A673 (cell line): Measurements from ENCODE around the gene OSTF1. TPM values are rescaled to one million over a fixed set of nuclear protein-coding genes. Genes with fewer than 3 reads are reported as not detected.

Experiments used
- BruUV-seq: library from RNA; stranded (reverse); fragments of 400-500 nt; replicated peaks from 2 replicates; lab custom pipeline; 2021; lab: Mats Ljungman, UMichigan
- CTCF ChIA-PET: fragments of 300-600 bp; sonication (Branson Sonifier 250); formaldehyde crosslinking; loops from one replicate; lab custom pipeline; 2022; ENCODE audit warnings: antibody characterized with exemption; lab: Charles Lee
- POLR2A ChIA-PET: fragments of 300-600 bp; sonication (Branson Sonifier 250); formaldehyde crosslinking; loops from one replicate; lab custom pipeline; 2022; ENCODE audit warnings: antibody characterized with exemption; ENCODE audit not compliant: low non-redundant PET; lab: Charles Lee
- DNase-seq: peaks from one replicate; pipeline ENCODE4 v3.0.0-alpha.2; 2015; ENCODE audit warnings: low spot score
- H3K27ac ChIP-seq: fragments of 200-600 bp; sonication (generic); 2 replicates; pipeline ENCODE4 v1.5.1; 2016; ENCODE audit warnings: mixed run types, low read depth, mild to moderate bottlenecking, mixed read lengths, antibody characterized with exemption, low read length; ENCODE audit not compliant: poor library complexity, severe bottlenecking
- H3K27me3 ChIP-seq: fragments of 200-600 bp; sonication (generic); replicated peaks from 2 replicates; pipeline ENCODE4 v1.6.1; 2017; ENCODE audit warnings: mixed run types, low read depth, mild to moderate bottlenecking, mixed read lengths, antibody characterized with exemption, low read length; ENCODE audit not compliant: insufficient read depth, poor library complexity
- H3K36me3 ChIP-seq: fragments of 200-600 bp; sonication (generic); 2 replicates; pipeline ENCODE4 v1.6.1; 2016; ENCODE audit warnings: mixed run types, mild to moderate bottlenecking, mixed read lengths, antibody characterized with exemption, low read length; ENCODE audit not compliant: insufficient read depth, poor library complexity, severe bottlenecking
- H3K4me1 ChIP-seq: fragments of 200-600 bp; sonication (generic); 2 replicates; pipeline ENCODE4 v1.6.1; 2017; ENCODE audit warnings: mixed run types, mild to moderate bottlenecking, mixed read lengths, antibody characterized with exemption, low read length; ENCODE audit not compliant: insufficient read depth, poor library complexity, severe bottlenecking
- H3K4me3 ChIP-seq: fragments of 200-600 bp; sonication (generic); 2 replicates; pipeline ENCODE4 v1.5.1; 2016; ENCODE audit warnings: low read depth, mixed run types, mild to moderate bottlenecking, mixed read lengths, low read length; ENCODE audit not compliant: poor library complexity, severe bottlenecking
- H3K9me3 ChIP-seq: fragments of 200-600 bp; sonication (generic); 2 replicates; pipeline ENCODE4 v1.6.1; 2016; ENCODE audit warnings: mixed run types, low read depth, mild to moderate bottlenecking, mixed read lengths, antibody characterized with exemption, low read length; ENCODE audit not compliant: poor library complexity, severe bottlenecking
- CTCF ChIP-seq: fragments of 300-800, 200-600 bp; sonication (generic); conservative IDR thresholded peaks from 2 replicates; pipeline ENCODE4 v1.5.1; 2017; ENCODE audit warnings: low read depth, mild to moderate bottlenecking, antibody characterized with exemption, low read length, moderate library complexity, mixed read lengths
- EZH2 ChIP-seq: fragments of 200-600 bp; sonication (generic); IDR thresholded peaks from 2 replicates; pipeline ENCODE4 v1.6.1; 2017; ENCODE audit warnings: borderline replicate concordance, low read depth, mild to moderate bottlenecking, mixed read lengths, antibody characterized with exemption, low read length; ENCODE audit not compliant: poor library complexity, severe bottlenecking
- intact Hi-C: fragments of 100-400 bp; cut with micrococcal nuclease; formaldehyde crosslinking; loops from one replicate; pipeline ENCODE4 v1.10.0; 2022; ENCODE audit not compliant: unreplicated experiment
- total RNA-seq: library from RNA; stranded (reverse); gene quantifications from 2 replicates; pipeline ENCODE4 v1.2.3, GENCODE V29; 2021

OSTF1 gene
- total RNA-seq, 1 experiment from 2014 or later: 2.3 TPM

- no TSS peak for BruUV-seq
- intact Hi-C loops: no loop called here
- Histone ChIP-seq H3K4me1 (no peaks in the 10 kb centered on the region), H3K27ac (no peak overlapping the region), H3K9me3 (no peaks in the 10 kb centered on the region), H3K27me3 (no peaks in the 10 kb centered on the region), H3K36me3 (no peaks in the 10 kb centered on the region), H3K4me3 (no peak overlapping the region)
- CTCF ChIA-PET: no interaction called here
- TF ChIP-seq CTCF: no peak
- TF ChIP-seq EZH2: no peak
- POLR2A ChIA-PET: no interaction called here
- no peak for DNase-seq
These were observed 22.8 kb downstream of the OSTF1 start for GRCh38 chr9:75111019-75111622.

- Histone ChIP-seq H3K27ac (no peak overlapping the region), H3K9me3 (no peaks in the 10 kb centered on the region), H3K4me1 (no peaks in the 10 kb centered on the region), H3K4me3 (no peak overlapping the region), H3K27me3 (no peaks in the 10 kb centered on the region), H3K36me3 (no peaks in the 10 kb centered on the region)
- ChIA-PET CTCF (no interaction called here), POLR2A (no interaction called here)
- no peak for TF ChIP-seq CTCF
- intact Hi-C loops: no loop called here
- no TSS peak for BruUV-seq
- no peak for DNase-seq
These were observed 24.5 kb downstream of the OSTF1 start for GRCh38 chr9:75112789-75113188.

- Histone ChIP-seq H3K4me3 (no peak overlapping the region), H3K36me3 (no peaks in the 10 kb centered on the region), H3K4me1 (no peaks in the 10 kb centered on the region), H3K27me3 (no peaks in the 10 kb centered on the region), H3K27ac (no peak overlapping the region), H3K9me3 (no peaks in the 10 kb centered on the region)
- TF ChIP-seq EZH2: no peak
- TF ChIP-seq CTCF: no peak
- CTCF ChIA-PET: no interaction called here
- POLR2A ChIA-PET: no interaction called here
- no TSS peak for BruUV-seq
- intact Hi-C loops: no loop called here
- no peak for DNase-seq
These were observed 28.0 kb downstream of the OSTF1 start for GRCh38 chr9:75116306-75116705.
